ENCODE results near the gene SEMA3F.
A peak's percentile ranks its signal among the peaks of the same experiment; 100 is the strongest.

DNA sequence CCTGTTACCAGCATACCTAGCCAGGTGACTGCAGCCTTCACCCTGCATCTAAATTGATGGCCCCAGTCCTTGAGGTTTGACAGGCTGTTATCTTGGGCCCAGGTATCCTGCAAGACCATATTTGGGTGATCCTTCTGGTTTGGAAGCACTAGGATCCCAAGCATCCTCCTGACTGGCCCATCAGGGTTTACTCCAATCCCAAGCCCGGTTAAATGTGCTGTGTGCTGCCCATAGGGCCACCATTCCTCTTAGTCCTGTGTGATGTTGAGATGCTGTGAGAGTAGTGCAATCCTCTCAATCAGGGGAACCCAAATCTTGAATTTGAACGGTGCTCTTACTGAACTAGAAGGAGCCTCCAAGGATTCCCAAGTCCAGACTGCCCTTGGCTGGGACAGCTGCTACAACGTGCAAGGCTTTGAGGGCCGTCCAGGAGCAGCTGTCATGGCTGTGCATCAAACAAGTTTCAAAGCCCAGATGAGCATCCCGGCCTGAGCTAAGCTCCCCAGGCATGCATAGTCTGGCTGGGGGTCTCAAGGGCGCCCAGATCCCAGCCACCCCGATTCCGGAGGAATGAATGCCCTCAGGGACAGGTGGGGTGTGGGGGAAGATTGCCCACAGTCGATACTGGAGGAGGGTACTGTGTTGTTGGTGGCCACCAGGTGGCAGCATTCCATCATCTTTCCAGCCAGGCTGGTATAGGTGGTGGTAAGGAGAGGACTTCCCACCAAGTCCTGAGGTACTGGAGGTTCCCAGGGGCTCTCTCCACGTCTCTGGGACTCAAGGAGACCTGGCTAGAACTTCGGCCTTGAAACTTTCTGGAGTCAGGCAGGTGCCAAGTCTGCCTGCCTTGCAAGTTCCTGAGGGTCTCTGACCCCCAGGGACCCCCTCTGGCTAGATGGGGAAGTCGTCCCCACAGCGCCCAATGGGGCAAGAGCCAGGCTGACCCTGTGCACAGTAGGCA lies 33.8 kb upstream of the SEMA3F start:
- TF ChIP-seq, protein P1, sequence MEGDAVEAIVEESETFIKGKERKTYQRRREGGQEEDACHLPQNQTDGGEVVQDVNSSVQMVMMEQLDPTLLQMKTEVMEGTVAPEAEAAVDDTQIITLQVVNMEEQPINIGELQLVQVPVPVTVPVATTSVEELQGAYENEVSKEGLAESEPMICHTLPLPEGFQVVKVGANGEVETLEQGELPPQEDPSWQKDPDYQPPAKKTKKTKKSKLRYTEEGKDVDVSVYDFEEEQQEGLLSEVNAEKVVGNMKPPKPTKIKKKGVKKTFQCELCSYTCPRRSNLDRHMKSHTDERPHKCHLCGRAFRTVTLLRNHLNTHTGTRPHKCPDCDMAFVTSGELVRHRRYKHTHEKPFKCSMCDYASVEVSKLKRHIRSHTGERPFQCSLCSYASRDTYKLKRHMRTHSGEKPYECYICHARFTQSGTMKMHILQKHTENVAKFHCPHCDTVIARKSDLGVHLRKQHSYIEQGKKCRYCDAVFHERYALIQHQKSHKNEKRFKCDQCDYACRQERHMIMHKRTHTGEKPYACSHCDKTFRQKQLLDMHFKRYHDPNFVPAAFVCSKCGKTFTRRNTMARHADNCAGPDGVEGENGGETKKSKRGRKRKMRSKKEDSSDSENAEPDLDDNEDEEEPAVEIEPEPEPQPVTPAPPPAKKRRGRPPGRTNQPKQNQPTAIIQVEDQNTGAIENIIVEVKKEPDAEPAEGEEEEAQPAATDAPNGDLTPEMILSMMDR (IDR thresholded peaks at IDR 0.05; ENCODE audit: low read depth, low read length) = peak; percentile 95
- TF ChIP-seq EZH2phosphoT487 (IDR thresholded peaks at IDR 0.05; ENCODE audit: low read depth) = no peak
